Inferior parietal cortex (tissue), 1 donor: ENCODE results near the gene SSBP3.
"Not testable (repeated sequence)": the region's sequence is repeated elsewhere in the genome, so short reads cannot be mapped to it uniquely, and the experiment has no call there.

Experiments
- DNase-seq: peaks from one replicate; pipeline ENCODE4 v3.0.0-alpha.2; 2016; ENCODE audit errors: extremely low spot score

Gene SSBP3

DNA sequence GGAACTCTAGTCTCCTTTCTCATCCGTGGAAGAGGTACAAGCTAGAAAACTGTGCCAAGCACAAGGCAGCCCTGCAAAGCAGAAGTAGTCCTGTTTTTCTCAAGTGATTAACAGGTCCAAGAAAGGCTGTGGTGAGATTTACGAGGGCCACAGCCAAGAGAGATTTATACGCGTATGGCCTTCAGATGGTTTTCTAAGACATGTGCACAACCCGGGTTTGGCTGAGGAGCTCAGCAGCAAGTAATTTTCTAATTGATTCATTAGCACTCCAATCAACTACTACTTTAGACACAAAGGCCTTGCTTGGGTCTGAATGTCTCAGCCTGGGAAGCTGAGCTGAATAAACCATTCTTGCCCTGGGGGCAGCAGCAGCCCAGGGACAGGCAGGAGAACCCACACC, 55.8 kb downstream of the SSBP3 start:
- DNase-seq = no peak

DNA sequence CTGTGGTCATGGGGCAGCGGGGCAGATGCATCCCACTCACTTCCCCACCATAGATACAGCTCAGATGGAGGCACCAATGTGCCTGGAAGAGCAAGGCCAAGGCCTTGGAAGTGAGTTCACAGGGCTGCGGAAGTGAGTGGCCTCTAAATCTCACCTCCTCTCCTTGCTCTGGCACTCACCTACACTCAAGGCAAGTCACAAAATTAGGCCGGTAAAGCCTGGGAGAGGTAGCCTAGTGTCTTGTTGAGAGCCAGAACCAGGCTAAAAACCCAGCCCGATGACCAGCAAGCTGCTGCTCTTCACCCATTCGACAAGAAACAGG, 57.5 kb downstream of the SSBP3 start:
- no peak for DNase-seq

DNA sequence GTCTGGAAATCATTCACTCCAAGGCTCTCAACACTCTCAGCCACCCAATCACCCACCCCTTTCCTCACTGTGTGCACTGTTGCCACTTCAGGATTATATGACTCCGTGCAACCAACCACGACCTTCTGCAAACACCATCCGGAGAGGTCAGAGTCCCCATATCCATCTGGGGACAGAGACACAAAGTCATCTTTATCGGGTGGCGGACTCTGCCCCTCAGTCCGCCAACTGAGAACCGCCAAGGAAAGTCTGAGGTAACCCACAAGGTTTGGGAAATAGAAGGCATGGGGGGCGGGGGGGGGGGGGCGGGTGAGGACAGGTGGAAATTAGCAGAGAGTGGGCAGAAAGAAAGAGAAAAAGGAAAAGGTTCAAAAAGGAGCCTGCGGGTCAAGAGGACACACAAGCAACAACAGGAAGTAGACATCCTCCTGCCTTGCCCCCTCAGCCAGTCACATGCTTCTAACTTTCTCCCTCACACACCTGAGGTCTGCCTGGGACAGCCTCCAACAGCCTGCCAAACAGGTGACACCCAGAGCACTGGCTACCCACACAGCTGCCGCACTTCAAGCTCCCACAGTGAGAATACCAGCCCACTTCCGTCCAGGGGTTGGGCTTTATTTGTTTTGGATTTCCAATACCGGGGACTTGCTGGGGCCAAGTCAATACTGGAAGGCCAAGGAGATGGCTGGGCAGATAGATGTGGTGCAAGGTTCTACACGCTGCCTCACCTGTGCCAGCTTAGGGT, 58.1 kb downstream of the SSBP3 start:
- DNase-seq = no peak

- no peak for DNase-seq
Measured at GRCh38 chr1:54347261-54347954, 58.8 kb downstream of the SSBP3 start.

DNA sequence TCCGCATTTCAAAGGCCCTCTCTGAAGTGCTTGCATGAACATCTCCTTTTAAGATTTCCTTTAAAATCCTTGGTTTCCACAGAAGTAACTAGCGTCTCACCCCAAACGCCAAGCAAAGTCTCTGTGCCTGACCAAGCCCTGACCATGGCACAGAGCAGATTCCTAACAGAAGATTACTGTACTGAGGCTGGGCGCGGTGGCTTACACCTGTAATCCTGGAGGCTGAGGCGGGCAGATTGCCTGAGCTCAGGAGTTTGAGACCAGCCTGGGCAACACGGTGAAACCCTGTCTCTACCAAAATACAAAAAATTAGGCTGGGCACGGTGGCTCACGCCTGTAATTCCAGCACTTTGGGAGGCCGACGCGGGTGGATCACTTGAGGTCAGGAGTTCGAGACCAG, 60.6 kb downstream of the SSBP3 start:
- not testable (repeated sequence) for DNase-seq

- DNase-seq = no peak
Measured at GRCh38 chr1:54345116-54345515, 61.1 kb downstream of the SSBP3 start.

GRCh38 chr1:54342742-54343687, 63.2 kb downstream of the SSBP3 start:
- no peak for DNase-seq

- DNase-seq = no peak
Measured at GRCh38 chr1:54342288-54342687, 63.9 kb downstream of the SSBP3 start.

DNA sequence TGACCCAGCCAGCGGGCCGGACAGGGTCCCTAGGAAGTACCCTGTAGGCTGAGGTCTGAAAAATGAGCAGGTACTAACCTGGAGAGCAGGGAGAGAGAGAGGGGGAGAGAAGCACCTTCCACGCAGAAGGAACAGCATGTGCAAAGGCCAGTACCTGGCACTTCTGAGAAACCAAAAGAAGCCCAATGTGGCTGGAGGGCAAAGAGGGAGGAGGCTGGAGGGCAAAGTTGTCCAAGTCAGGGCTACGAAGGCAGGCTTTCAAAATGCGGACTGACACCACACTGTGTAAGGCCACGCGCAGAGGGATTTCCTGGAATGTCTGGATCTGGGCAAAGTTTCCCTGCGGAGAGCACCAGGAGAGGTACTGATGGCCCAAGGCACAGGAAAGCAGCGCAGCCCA, 64.4 kb downstream of the SSBP3 start:
- DNase-seq = no peak

- DNase-seq = no peak
Measured at GRCh38 chr1:54340878-54341277, 65.3 kb downstream of the SSBP3 start.

- no peak for DNase-seq
Measured at GRCh38 chr1:54340434-54340833, 65.8 kb downstream of the SSBP3 start.

DNA sequence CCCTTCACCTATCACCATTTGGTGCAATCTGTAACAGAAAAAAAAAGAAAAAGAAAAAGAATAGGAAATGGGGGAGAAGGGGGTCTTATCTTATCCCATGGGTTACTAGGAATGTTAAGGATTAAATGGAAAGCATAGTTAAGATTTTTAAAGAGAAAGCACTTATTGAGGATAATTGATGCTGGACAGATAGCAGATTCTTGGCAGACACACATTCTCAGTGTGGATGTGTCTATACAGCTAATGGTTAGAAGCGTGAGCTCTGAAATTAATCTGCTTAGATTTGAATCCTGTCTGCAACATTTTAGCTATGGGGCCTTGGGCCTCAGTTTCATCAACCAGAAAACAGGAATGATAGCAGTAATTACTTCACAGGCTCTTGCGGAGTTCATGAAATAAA, 67.1 kb downstream of the SSBP3 start:
- DNase-seq = no peak

DNA sequence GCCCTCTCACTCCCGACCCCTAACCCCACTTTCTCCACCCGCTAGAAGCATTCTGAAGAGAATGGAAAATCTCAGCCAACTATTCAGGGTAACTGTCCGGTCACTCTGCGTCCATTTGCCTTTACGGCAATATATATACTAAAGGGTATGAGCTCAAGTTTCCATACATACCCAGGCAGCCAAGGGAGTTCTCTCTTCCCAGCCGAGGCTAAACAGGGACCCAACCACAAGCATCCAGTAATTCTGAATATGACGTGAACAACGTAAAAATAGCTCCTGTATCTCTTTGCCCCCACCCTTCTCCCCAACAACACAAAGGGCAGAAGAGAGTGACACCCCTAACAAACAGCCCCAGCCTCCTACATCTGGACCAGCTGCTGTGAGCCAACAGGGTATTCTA, 67.7 kb downstream of the SSBP3 start:
- DNase-seq = no peak

DNA sequence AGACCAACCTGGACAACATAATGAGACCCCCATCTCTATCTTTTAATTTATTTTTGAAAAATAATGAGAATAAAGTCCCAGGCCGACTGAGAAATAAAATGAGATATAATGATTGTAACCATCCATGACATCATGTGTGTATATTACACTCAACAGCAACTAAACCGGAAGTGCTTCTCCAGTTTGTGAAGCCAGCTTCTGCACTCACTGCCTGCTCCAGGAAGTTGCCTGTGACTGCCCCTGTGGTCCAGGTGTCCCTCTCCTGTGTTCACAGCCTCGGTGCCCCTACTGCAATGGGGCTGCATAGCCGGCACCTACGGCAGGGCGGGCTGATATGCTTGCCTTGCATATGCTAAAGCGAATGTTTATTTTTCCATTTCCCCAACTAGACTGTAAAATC, 68.3 kb downstream of the SSBP3 start:
- no peak for DNase-seq

GRCh38 chr1:54337034-54337433, 69.2 kb downstream of the SSBP3 start:
- DNase-seq = no peak

- no peak for DNase-seq
Measured at GRCh38 chr1:54336116-54336515, 70.1 kb downstream of the SSBP3 start.

DNA sequence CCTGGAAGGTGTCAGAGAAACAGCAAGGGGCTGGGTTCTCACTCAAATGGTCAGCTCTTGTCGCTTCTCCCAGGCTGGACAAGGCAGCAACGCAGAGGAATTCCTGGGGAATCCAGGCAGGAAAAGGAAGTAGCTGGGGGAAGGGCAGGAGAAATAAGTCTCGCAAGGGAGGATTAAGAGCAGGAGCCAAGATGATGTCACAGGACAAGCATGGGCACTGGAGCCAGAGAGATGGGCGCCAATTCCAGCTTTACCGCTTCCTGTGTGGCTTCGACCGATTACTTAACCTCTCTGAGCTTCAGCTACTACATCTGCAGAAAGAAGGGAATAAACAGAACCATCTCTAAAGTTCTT, 70.5 kb downstream of the SSBP3 start:
- DNase-seq = no peak

- peak; percentile 32 for DNase-seq
Measured at GRCh38 chr1:54335011-54335754, 71.0 kb downstream of the SSBP3 start.

DNA sequence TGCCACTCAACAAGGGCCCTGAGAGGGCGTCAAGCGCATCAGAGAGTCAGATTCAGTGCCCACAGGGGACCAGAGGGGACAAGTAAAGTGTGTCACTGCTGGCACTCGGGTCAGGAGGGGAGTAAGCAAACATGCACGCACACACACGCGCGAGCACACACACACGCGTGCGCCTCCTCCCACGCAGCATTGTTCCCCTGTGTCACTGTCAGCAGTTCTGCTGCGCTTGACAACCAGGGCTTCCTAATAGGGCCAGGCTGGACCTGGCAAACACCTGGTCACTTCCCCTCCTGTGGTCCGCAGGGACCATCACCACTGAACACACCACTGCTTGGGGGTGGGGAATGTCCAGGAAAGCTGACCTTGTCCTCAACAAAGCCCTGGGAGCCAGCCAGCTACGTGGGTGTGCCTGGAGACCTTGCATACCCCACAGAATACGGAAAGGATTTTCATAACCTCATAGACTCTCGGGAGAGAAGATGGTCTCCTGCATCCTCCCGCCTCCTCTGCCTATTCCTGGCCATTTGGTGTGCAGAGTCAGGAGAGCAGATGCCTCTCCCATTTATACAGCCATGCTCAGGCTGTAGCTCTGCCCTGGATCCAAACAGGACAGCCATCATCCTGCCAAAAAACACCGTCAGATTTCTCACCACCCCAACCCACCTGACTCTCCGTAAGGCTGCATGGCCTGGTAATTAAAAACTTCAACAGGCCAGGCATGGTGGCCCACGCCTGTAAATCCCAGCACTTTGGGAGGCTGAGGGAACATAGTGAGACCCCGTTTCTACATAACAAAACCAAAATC, 73.2 kb downstream of the SSBP3 start:
- DNase-seq = no peak

DNA sequence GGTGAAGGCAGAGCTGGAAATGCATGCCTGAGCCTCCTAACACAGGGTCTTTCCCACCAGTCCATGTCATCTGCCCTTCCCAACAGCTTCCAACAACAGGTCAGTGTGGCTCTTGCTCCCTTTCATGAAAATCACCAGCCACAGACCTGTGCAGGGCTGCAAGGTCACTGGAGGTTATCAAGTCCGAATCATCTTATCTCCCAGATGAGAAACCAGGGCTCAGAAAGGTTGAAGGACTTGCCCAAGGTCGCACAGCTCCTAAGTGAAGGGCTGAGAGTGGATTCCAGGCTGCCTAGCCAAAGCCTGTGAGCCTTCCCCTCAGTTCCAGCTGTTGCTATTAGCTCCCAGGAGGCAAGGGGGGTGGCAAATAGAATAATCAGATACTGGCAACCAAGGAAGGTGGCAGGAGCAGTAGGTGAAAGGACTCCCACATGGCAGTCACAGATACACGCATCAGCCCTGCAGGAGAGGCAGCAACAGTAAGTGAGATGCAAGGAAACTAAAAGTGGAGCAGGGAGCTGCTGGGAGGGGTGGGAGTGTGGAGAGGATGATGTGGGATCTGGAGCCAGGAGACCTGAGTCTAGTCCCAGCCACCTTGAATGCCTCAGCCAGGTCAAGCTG, 74.2 kb downstream of the SSBP3 start:
- no peak for DNase-seq
